Thyroid gland (tissue), 4 donors: ENCODE measurements around the gene SHISAL1.

Experiments used
- POLR2A ChIP-seq, 2 donors: fragments of 450-650 bp; IDR thresholded peaks; one replicate each; pipeline ENCODE4 v1.6.1; 2017; ENCODE audit warnings: antibody characterized with exemption in 2 of 2, mild to moderate bottlenecking in 2 of 2, moderate library complexity in 1 of 2
- TF ChIP-seq, protein P1 (sequence below), 6 experiments: fragments of 200-600 bp in 3 of 6; fragments of 450-650 bp in 3 of 6; sonication (generic) in 3 of 6; IDR thresholded peaks; one replicate each; pipeline ENCODE4 v1.5.1; 2016 to 2019; ENCODE audit warnings: antibody characterized with exemption in 6 of 6, mild to moderate bottlenecking in 2 of 6, inconsistent platforms in 1 of 6, moderate library complexity in 1 of 6

DNA sequence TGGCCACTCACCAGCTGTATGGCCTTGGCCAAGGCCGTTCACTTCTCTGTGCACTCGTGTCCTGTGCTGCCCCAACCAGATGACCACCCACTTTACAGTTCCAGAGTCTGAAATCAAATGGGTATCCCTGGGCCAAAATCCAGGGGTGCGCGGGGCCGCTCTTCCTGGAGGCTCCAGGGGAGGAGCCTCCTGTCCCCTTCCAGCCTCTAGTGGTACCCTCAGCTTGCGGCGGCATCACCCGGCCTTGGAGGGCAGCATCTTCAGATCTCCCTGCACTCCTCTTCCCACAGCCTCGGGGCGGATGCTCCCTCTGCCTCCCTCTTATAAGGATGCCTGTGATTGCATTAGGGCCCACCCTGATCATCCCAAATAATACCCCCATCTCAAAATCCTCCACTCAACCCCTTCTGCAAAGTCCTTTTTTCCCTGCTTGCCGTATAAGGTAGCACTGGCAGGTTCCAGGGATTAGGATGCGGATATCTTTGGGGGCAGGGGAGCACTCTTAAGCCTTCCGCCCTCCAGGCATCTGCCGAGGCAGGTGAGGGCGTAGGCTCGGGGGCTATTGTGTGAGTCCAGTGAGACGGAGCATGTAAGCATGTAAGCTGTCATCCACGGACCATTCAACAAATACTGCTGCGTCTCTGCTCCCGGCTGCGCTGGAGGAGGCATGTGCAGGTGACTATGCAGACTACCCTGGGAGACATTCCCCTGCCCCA lies 24.4 kb upstream of the SHISAL1 start:
- TF ChIP-seq, protein P1, sequence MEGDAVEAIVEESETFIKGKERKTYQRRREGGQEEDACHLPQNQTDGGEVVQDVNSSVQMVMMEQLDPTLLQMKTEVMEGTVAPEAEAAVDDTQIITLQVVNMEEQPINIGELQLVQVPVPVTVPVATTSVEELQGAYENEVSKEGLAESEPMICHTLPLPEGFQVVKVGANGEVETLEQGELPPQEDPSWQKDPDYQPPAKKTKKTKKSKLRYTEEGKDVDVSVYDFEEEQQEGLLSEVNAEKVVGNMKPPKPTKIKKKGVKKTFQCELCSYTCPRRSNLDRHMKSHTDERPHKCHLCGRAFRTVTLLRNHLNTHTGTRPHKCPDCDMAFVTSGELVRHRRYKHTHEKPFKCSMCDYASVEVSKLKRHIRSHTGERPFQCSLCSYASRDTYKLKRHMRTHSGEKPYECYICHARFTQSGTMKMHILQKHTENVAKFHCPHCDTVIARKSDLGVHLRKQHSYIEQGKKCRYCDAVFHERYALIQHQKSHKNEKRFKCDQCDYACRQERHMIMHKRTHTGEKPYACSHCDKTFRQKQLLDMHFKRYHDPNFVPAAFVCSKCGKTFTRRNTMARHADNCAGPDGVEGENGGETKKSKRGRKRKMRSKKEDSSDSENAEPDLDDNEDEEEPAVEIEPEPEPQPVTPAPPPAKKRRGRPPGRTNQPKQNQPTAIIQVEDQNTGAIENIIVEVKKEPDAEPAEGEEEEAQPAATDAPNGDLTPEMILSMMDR (IDR thresholded peaks at IDR 0.05) = no peak
- TF ChIP-seq POLR2A (IDR thresholded peaks at IDR 0.05) = no peak
